ENCODE data around the gene NKAP. TPM values are rescaled to one million over a fixed set of nuclear protein-coding genes. Genes with fewer than 3 reads are reported as not detected.
"Not testable (repeated sequence)": the region's sequence is repeated elsewhere in the genome, so short reads cannot be mapped to it uniquely, and the experiment has no call there.

The NKAP gene
- total RNA-seq, 2 donors from 2014 or later: 5.8 to 13.0 TPM

DNA sequence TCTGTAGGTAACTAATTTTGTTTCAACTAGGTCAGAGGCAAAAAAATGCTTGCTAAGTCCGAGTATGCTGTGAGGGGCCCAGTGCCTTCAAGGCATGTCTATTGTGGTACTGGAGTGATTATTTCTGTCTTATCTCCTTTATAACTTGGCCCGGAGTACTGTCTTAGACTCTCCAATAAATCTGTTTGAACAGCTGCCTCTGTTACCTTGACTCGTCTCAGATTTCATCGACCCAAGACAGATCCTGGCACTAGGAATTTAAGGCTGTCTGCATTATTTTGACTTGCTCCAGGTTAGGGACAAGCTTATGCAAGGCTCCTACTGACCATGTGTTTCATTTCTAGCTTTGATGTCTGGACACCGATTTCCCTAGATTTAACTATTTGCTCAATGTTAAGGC lies 41.1 kb upstream of the NKAP start:
- Histone ChIP-seq H3K4me1 (ENCODE audit: control insufficient read depth in 1 of 2, low read depth in 2 of 2) (no peaks in the 10 kb centered on the region), H3K4me3 (no peak overlapping the region), H3K27ac (no peak overlapping the region), H3K27me3 (replicated peaks; ENCODE audit: insufficient read depth) (no peaks in the 10 kb centered on the region), H3K36me3 (no peaks in the 10 kb centered on the region), H3K9me3 (no peaks in the 10 kb centered on the region)
- no peak for DNase-seq (ENCODE audit: low spot score)
- TF ChIP-seq, protein P1, sequence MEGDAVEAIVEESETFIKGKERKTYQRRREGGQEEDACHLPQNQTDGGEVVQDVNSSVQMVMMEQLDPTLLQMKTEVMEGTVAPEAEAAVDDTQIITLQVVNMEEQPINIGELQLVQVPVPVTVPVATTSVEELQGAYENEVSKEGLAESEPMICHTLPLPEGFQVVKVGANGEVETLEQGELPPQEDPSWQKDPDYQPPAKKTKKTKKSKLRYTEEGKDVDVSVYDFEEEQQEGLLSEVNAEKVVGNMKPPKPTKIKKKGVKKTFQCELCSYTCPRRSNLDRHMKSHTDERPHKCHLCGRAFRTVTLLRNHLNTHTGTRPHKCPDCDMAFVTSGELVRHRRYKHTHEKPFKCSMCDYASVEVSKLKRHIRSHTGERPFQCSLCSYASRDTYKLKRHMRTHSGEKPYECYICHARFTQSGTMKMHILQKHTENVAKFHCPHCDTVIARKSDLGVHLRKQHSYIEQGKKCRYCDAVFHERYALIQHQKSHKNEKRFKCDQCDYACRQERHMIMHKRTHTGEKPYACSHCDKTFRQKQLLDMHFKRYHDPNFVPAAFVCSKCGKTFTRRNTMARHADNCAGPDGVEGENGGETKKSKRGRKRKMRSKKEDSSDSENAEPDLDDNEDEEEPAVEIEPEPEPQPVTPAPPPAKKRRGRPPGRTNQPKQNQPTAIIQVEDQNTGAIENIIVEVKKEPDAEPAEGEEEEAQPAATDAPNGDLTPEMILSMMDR (IDR thresholded peaks at IDR 0.05): no peak
- no peak for ATAC-seq (ENCODE audit: insufficient number of reproducible peaks, low FRiP score, low read depth)

DNA sequence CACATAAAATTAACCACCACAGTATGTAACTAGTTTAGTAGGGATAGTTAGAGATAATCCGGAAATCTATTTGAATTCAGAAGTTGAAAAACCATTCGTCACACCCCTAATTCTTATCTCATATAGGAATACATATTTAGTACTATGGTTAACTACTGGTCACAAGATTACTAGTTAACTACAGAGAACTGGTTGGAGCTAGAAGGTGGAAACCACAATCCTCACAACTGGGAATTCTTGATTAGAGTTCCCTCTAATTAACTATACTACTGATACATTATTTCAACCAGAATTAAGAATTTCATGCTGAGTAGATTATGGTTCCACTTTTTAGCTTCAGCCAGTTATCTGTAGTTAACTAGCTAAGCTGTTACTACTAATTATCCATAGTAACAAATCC lies 39.9 kb upstream of the NKAP start:
- ATAC-seq (ENCODE audit: insufficient number of reproducible peaks, low FRiP score, low read depth) (no peak), DNase-seq (ENCODE audit: low spot score) (no peak)
- H3K9me3 ChIP-seq: no peaks in the 10 kb centered on the region
- no peak overlapping the region for H3K4me3 ChIP-seq
- TF ChIP-seq, protein P1 (IDR thresholded peaks at IDR 0.05): no peak
- no peaks in the 10 kb centered on the region for H3K4me1 ChIP-seq (ENCODE audit: control insufficient read depth in 1 of 2, low read depth in 2 of 2)
- no peak overlapping the region for H3K27ac ChIP-seq
- no peaks in the 10 kb centered on the region for H3K27me3 ChIP-seq (replicated peaks; ENCODE audit: insufficient read depth)
- H3K36me3 ChIP-seq: no peaks in the 10 kb centered on the region

DNA sequence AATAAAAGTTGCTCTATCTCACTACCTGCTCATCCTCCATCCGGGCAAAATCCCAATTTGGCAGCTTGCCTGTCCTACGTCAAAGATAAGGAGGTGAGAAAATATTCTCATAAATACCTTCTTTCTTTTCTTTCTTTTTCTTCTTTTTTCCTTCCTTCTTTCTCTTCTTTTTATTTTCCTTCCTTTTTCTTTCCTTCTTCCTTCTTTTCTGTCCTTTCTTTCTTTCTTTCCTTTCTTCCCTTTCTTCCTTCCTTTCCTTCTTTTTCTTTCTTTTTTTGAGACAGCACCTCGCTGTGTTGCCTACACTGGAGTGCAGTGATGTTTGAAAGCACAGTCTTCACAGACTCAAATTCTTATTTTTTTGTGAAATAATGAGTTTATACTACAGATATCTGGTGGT lies 38.6 kb upstream of the NKAP start:
- H3K4me1 ChIP-seq (ENCODE audit: control insufficient read depth in 1 of 2, low read depth in 2 of 2): no peaks in the 10 kb centered on the region
- no peaks in the 10 kb centered on the region for H3K9me3 ChIP-seq
- no peaks in the 10 kb centered on the region for H3K36me3 ChIP-seq
- H3K4me3 ChIP-seq: no peak overlapping the region
- no peak for DNase-seq (ENCODE audit: low spot score)
- no peaks in the 10 kb centered on the region for H3K27me3 ChIP-seq (replicated peaks; ENCODE audit: insufficient read depth)
- ATAC-seq (ENCODE audit: insufficient number of reproducible peaks, low FRiP score, low read depth): no peak
- TF ChIP-seq, protein P1 (IDR thresholded peaks at IDR 0.05): no peak
- H3K27ac ChIP-seq: no peak overlapping the region

DNA sequence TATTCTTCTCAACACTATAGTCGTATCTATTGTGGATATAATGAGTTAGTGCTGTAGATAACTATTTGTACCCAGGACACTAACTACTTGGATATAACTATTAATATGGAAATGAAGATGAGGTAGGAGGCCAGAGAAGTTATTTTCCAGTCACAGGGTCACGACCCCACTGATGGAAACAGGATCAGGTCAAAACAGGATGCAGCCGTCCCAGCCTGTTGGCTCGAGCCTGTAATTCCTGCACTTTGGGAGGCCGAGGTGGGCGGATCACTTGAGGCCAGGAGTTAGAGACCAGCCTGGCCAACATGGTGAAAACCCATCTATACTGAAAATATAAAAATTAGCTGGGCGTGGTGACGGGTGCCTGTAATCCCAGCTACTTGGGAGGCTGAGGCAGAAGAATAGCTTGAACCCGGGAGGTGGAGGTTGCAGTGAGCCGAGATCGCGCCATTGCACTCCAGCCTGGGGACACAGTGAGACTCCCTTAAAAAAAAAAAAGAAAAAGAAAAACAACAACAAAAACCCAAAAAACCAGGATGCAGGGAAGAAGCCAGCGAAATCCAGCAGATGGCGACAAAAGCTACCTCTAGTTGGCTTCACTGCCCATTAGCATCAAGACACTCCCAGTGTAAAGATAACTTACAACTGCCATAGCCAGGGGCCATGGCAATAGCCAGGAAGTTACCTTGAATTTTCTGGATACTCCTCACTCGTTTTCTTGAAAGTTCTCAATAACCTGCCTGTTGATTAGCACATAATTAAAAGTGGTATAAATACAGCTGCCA lies 37.9 kb upstream of the NKAP start:
- no peak for ATAC-seq (ENCODE audit: insufficient number of reproducible peaks, low FRiP score, low read depth)
- no peak for DNase-seq (ENCODE audit: low spot score)
- TF ChIP-seq, protein P1 (IDR thresholded peaks at IDR 0.05): no peak
- H3K36me3 ChIP-seq: no peaks in the 10 kb centered on the region
- H3K9me3 ChIP-seq: no peaks in the 10 kb centered on the region
- no peaks in the 10 kb centered on the region for H3K4me1 ChIP-seq (ENCODE audit: control insufficient read depth in 1 of 2, low read depth in 2 of 2)
- no peak overlapping the region for H3K4me3 ChIP-seq
- H3K27me3 ChIP-seq (replicated peaks; ENCODE audit: insufficient read depth): no peaks in the 10 kb centered on the region
- H3K27ac ChIP-seq: no peak overlapping the region

DNA sequence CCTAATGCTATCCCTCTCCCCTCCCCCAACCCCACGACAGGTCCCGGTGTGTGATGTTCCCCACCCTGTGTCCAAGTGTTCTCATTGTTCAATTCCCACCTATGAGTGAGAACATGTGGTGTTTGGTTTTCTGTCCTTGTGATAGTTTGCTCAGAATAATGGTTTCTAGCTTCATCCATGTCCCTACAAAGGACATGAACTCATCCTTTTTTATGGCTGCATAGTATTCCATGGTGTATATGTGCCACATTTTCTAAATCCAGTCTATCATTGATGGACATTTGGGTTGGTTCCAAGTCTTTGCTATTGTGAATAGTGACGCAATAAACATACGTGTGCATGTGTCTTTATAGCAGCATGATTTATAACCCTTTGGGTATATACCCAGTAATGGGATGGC lies 33.6 kb upstream of the NKAP start:
- not testable (repeated sequence) for DNase-seq (ENCODE audit: low spot score); H3K4me3 ChIP-seq; H3K27ac ChIP-seq; H3K27me3 ChIP-seq (replicated peaks; ENCODE audit: insufficient read depth); H3K4me1 ChIP-seq (ENCODE audit: control insufficient read depth in 1 of 2, low read depth in 2 of 2); H3K36me3 ChIP-seq; H3K9me3 ChIP-seq; ATAC-seq (ENCODE audit: insufficient number of reproducible peaks, low FRiP score, low read depth)

DNA sequence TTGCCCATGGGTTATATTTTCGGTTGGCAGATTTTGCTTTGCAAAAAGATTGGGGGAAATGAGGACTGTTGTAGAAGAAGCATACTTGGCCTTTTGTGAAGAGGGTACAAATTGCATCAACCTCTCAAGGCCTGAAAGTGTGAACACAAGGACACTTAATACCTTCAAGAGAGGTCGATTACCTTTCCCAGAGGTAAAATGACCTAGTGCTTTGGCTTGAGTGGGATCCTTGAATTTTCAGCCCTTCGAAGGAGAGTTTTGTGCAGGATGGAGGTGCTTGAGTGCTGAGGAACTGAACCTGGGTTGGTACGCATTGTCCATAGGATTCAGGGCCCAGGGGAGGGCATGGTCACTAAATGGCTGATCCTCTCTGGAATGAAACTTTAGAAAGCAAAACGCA lies 27.6 kb upstream of the NKAP start:
- DNase-seq (ENCODE audit: low spot score) (no peak), ATAC-seq (ENCODE audit: insufficient number of reproducible peaks, low FRiP score, low read depth) (no peak)
- Histone ChIP-seq H3K36me3 (no peaks in the 10 kb centered on the region), H3K27me3 (replicated peaks; ENCODE audit: insufficient read depth) (no peaks in the 10 kb centered on the region), H3K27ac (no peak overlapping the region), H3K4me3 (no peak overlapping the region), H3K4me1 (ENCODE audit: control insufficient read depth in 1 of 2, low read depth in 2 of 2) (no peaks in the 10 kb centered on the region), H3K9me3 (no peaks in the 10 kb centered on the region)
- TF ChIP-seq, protein P1 (IDR thresholded peaks at IDR 0.05): no peak

All from thoracic aorta (tissue), 2 donors.